ENCODE measurements around the gene PDCD1. TPM values are rescaled to one million over a fixed set of nuclear protein-coding genes. Genes with fewer than 3 reads are reported as not detected.
"Not testable (repeated sequence)": the region's sequence is repeated elsewhere in the genome, so short reads cannot be mapped to it uniquely, and the experiment has no call there.

PDCD1 gene
- under 1 TPM; 0.27 to 0.80 TPM for total RNA-seq

GRCh38 chr2:241858206-241859016 is at the start of gene PDCD1:
TSS of gene PDCD1 (minus strand) at chr2:241858894. CDS start at chr2:241858838, 56 bp downstream.
- H3K4me1 ChIP-seq (replicated peaks), result peaks cover 7% of the 10 kb centered on the region
- 56% methylated on average over 25 of the region's 28 CpGs for WGBS
- DNase-seq (ENCODE audit: low spot score), result no peak
- peak within 1 kb of the TSS; percentile 65 to 67 for H3K27ac ChIP-seq
- H3K36me3 ChIP-seq, result no peaks in the 10 kb centered on the region
- no peak within 1 kb of the TSS for H3K4me3 ChIP-seq
- TF ChIP-seq POLR2AphosphoS5 (IDR thresholded peaks at IDR 0.05), result no peak
- TF ChIP-seq CTCF (IDR thresholded peaks at IDR 0.05), result no peak
- TF ChIP-seq POLR2A (IDR thresholded peaks at IDR 0.05), result no peak
- no peaks in the 10 kb centered on the region for H3K9me3 ChIP-seq
- intact Hi-C loops (cut with DNase I), result no loop called here
- no peaks in the 10 kb centered on the region for H3K27me3 ChIP-seq (replicated peaks; ENCODE audit: insufficient read depth)

DNA sequence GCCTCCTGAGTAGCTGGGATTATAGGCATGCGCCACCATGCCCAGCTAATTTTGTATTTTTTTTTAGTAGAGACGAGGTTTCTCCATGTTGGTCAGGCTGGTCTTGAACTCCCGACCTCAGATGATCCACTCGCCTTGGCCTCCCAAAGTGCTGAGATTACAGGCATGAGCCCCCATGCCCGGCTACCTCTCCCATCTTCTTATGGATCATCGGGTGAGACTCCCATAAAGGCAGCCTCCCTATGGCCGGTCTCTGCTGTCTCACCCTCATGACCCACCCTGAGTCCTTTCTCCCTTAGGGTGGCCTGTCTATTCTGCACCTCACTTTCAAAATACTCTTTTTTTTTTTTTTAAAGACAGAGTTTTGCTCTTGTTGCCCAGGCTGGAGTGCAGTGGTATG is 49.1 kb upstream of the PDCD1 start:
- H3K4me3 ChIP-seq; H3K27ac ChIP-seq; H3K4me1 ChIP-seq (replicated peaks); intact Hi-C loops (cut with DNase I); H3K27me3 ChIP-seq (replicated peaks; ENCODE audit: insufficient read depth); H3K36me3 ChIP-seq; DNase-seq (ENCODE audit: low spot score); H3K9me3 ChIP-seq: not testable (repeated sequence)
- WGBS, result 86% methylated on average over 7 of the region's 7 CpGs

DNA sequence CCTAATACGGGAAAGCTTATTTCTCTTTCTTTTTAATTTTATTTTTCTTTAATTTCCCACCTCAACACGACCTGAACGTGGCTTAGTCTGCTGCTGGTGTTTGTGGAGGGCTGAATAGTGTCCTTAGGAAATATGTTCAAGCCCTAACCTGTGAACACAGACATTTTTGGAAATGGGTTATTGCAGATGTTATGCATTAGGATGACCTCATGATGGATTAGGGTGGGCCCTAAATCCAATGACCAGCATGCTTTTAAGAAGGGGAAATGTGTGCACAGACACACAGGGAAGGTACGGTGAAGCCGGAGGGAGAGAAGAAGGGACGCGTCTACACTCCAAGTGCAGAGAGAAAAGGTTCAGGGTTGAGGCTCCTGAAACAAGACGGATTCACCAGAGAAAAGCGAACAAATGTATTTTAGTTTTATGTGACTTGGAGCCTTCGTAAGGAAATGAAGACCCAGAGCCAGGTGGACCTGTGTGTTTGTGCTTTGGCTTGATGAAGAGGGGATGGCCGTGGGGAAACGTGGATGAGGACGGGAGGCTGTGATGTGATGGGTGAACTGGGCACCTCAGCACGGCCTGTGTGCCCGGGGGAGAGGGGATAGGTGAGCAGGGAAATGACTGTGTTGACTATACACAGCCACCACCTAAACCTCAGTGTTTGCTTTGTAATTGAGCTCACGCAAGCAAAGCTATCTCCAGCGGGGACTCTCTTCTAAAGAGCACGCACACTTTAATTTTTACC is 48.3 kb upstream of the PDCD1 start:
- DNase-seq (ENCODE audit: low spot score), result no peak
- H3K4me3 ChIP-seq, result no peak overlapping the region
- no peaks in the 10 kb centered on the region for H3K27me3 ChIP-seq (replicated peaks; ENCODE audit: insufficient read depth)
- no peak overlapping the region for H3K27ac ChIP-seq
- TF ChIP-seq CTCF (IDR thresholded peaks at IDR 0.05) (no peak), POLR2A (IDR thresholded peaks at IDR 0.05) (no peak), POLR2AphosphoS5 (IDR thresholded peaks at IDR 0.05) (no peak)
- H3K4me1 ChIP-seq (replicated peaks), result no peaks in the 10 kb centered on the region
- intact Hi-C loops (cut with DNase I), result no loop called here
- no peaks in the 10 kb centered on the region for H3K9me3 ChIP-seq
- H3K36me3 ChIP-seq, result no peaks in the 10 kb centered on the region
- WGBS, result 82% methylated on average over 18 of the region's 18 CpGs

GRCh38 chr2:241906378-241906770 is 47.7 kb upstream of the PDCD1 start:
- H3K4me1 ChIP-seq (replicated peaks); H3K9me3 ChIP-seq; DNase-seq (ENCODE audit: low spot score); H3K4me3 ChIP-seq; H3K36me3 ChIP-seq; H3K27me3 ChIP-seq (replicated peaks; ENCODE audit: insufficient read depth); H3K27ac ChIP-seq; intact Hi-C loops (cut with DNase I): not testable (repeated sequence)
- 93% methylated on average over 5 of the region's 5 CpGs for WGBS

- 91% methylated on average over 14 of the region's 14 CpGs for WGBS
- intact Hi-C loops (cut with DNase I), result no loop called here
- no peak for DNase-seq (ENCODE audit: low spot score)
Observed at GRCh38 chr2:241905716-241906377, 47.2 kb upstream of the PDCD1 start.

More at GRCh38 chr2:241905716-241906377, 47.2 kb upstream of the PDCD1 start:
- Histone ChIP-seq H3K36me3 (no peaks in the 10 kb centered on the region), H3K27me3 (replicated peaks; ENCODE audit: insufficient read depth) (no peaks in the 10 kb centered on the region), H3K4me3 (no peak overlapping the region), H3K27ac (no peak overlapping the region), H3K4me1 (replicated peaks) (no peaks in the 10 kb centered on the region), H3K9me3 (no peaks in the 10 kb centered on the region)
- TF ChIP-seq CTCF (IDR thresholded peaks at IDR 0.05) (no peak), POLR2A (IDR thresholded peaks at IDR 0.05) (no peak), POLR2AphosphoS5 (IDR thresholded peaks at IDR 0.05) (no peak)
